H9 (cell line): ENCODE measurements around the gene MEF2A. TPM values are rescaled to one million over a fixed set of nuclear protein-coding genes. Genes with fewer than 3 reads are reported as not detected.

ENCODE experiments used
- DNase-seq: peaks from one replicate; pipeline ENCODE4 v3.0.0-alpha.2; 2017
- H2AFZ ChIP-seq: one replicate; pipeline ENCODE4 v1.6.1; 2013; ENCODE audit warnings: mild to moderate bottlenecking, low read length, control low read depth, moderate library complexity
- H2AK5ac ChIP-seq: 2 replicates; pipeline ENCODE4 v1.6.1; 2013; ENCODE audit warnings: low read length, control low read depth, mixed read lengths; ENCODE audit not compliant: insufficient read length
- H2BK120ac ChIP-seq: one replicate; pipeline ENCODE4 v1.6.1; 2013; ENCODE audit warnings: low read depth, mild to moderate bottlenecking, low read length, control low read depth, inconsistent platforms; ENCODE audit not compliant: poor library complexity, severe bottlenecking
- H2BK12ac ChIP-seq: 2 replicates; pipeline ENCODE4 v1.6.1; 2013; ENCODE audit warnings: low read length, control low read depth, mixed read lengths, low read depth; ENCODE audit not compliant: insufficient read length
- H2BK15ac ChIP-seq: 2 replicates; pipeline ENCODE4 v1.6.1; 2013; ENCODE audit warnings: low read depth, low read length, control low read depth
- H2BK20ac ChIP-seq: one replicate; pipeline ENCODE4 v1.6.1; 2013; ENCODE audit warnings: low read depth, mild to moderate bottlenecking, low read length, control low read depth, inconsistent platforms; ENCODE audit not compliant: poor library complexity, severe bottlenecking
- H2BK5ac ChIP-seq: 2 replicates; pipeline ENCODE4 v1.6.1; 2013; ENCODE audit warnings: low read length, control low read depth, mixed read lengths; ENCODE audit not compliant: insufficient read length
- H3K14ac ChIP-seq: 2 replicates; pipeline ENCODE4 v1.6.1; 2013; ENCODE audit warnings: low read length, control low read depth; ENCODE audit not compliant: insufficient read depth
- H3K18ac ChIP-seq: 2 replicates; pipeline ENCODE4 v1.6.1; 2013; ENCODE audit warnings: low read depth, mild to moderate bottlenecking, mixed read lengths, low read length, control low read depth; ENCODE audit not compliant: insufficient read length
- H3K23ac ChIP-seq: 2 replicates; pipeline ENCODE4 v1.6.1; 2013; ENCODE audit warnings: low read length, control low read depth, mixed read lengths, low read depth; ENCODE audit not compliant: insufficient read length
- H3K23me2 ChIP-seq: 2 replicates; pipeline ENCODE4 v1.6.1; 2013; ENCODE audit warnings: low read depth, mild to moderate bottlenecking, mixed read lengths, low read length, control low read depth; ENCODE audit not compliant: insufficient read length, poor library complexity, severe bottlenecking
- H3K27ac ChIP-seq: 2 replicates; pipeline ENCODE4 v1.5.1; 2013; ENCODE audit warnings: low read length, control low read depth, mixed read lengths, low read depth; ENCODE audit not compliant: insufficient read length
- H3K27me3 ChIP-seq: 2 replicates; pipeline ENCODE4 v1.6.1; 2013; ENCODE audit warnings: low read length, control low read depth, inconsistent platforms; ENCODE audit not compliant: insufficient read depth
- H3K4ac ChIP-seq: 2 replicates; pipeline ENCODE4 v1.6.1; 2013; ENCODE audit warnings: low read depth, mild to moderate bottlenecking, control low read depth, inconsistent platforms, low read length, moderate library complexity
- H3K4me1 ChIP-seq: 2 replicates; pipeline ENCODE4 v1.6.1; 2013; ENCODE audit warnings: low read length, control low read depth, inconsistent platforms; ENCODE audit not compliant: insufficient read depth
- H3K4me2 ChIP-seq: 2 replicates; pipeline ENCODE4 v1.6.1; 2013; ENCODE audit warnings: low read length, control low read depth, mixed read lengths; ENCODE audit not compliant: insufficient read length, insufficient read depth
- H3K56ac ChIP-seq: 2 replicates; pipeline ENCODE4 v1.6.1; 2013; ENCODE audit warnings: low read depth, mild to moderate bottlenecking, mixed read lengths, low read length, control low read depth; ENCODE audit not compliant: insufficient read length
- H3K79me1 ChIP-seq: 2 replicates; pipeline ENCODE4 v1.6.1; 2013; ENCODE audit warnings: low read depth, mild to moderate bottlenecking, moderate library complexity, low read length, control low read depth, inconsistent platforms; ENCODE audit not compliant: insufficient read depth, poor library complexity, severe bottlenecking
- H3K79me2 ChIP-seq: 2 replicates; pipeline ENCODE4 v1.6.1; 2013; ENCODE audit warnings: low read length, control low read depth, inconsistent platforms; ENCODE audit not compliant: insufficient read depth
- H3K9ac ChIP-seq: 2 replicates; pipeline ENCODE4 v1.6.1; 2013; ENCODE audit warnings: low read length, control low read depth, mixed read lengths; ENCODE audit not compliant: insufficient read length; ENCODE audit errors: extremely low read depth
- H3K9me3 ChIP-seq: one replicate; pipeline ENCODE4 v1.6.1; 2013; ENCODE audit warnings: low read depth, low read length, inconsistent platforms; ENCODE audit not compliant: control insufficient read depth
- H3T11ph ChIP-seq: one replicate; pipeline ENCODE4 v1.6.1; 2013; ENCODE audit warnings: mild to moderate bottlenecking, low read length, control low read depth, inconsistent platforms
- H4K20me1 ChIP-seq: one replicate; pipeline ENCODE4 v1.6.1; 2013; ENCODE audit not compliant: control insufficient read depth, insufficient read length, insufficient read depth
- H4K5ac ChIP-seq: 2 replicates; pipeline ENCODE4 v1.6.1; 2013; ENCODE audit warnings: low read depth, mild to moderate bottlenecking, mixed read lengths, low read length, control low read depth; ENCODE audit not compliant: insufficient read length
- H4K8ac ChIP-seq: replicated peaks from 2 replicates; pipeline ENCODE4 v1.6.1; 2013; ENCODE audit warnings: low read length, control low read depth, mixed read lengths, low read depth; ENCODE audit not compliant: insufficient read length
- H4K91ac ChIP-seq: 2 replicates; pipeline ENCODE4 v1.6.1; 2013; ENCODE audit warnings: low read depth, mild to moderate bottlenecking, moderate library complexity, mixed read lengths, low read length, control low read depth; ENCODE audit not compliant: insufficient read length
- H3K27ac Mint-ChIP-seq, 3 experiments: 2 replicates in 2 of 3; 3 replicates in 1 of 3; pipeline ENCODE4 v1.8.0; 2020 to 2021; ENCODE audit warnings: mixed read lengths in 3 of 3, mild to moderate bottlenecking in 1 of 3, moderate library complexity in 1 of 3
- H3K27me3 Mint-ChIP-seq: 2 replicates; pipeline ENCODE4 v1.8.0; 2021; ENCODE audit warnings: low read depth, mild to moderate bottlenecking, moderate library complexity, mixed read lengths
- H3K36me3 Mint-ChIP-seq, 3 experiments: 2 replicates in 2 of 3; 3 replicates in 1 of 3; pipeline ENCODE4 v1.8.0; 2020 to 2021; ENCODE audit warnings: low read depth in 3 of 3, mixed read lengths in 3 of 3; ENCODE audit not compliant: insufficient read depth in 1 of 3
- H3K4me1 Mint-ChIP-seq, 2 experiments: 2 replicates each; pipeline ENCODE4 v1.8.0; 2020; ENCODE audit warnings: mixed read lengths in 2 of 2
- H3K4me3 Mint-ChIP-seq, 2 experiments: 2 replicates in 1 of 2; 3 replicates in 1 of 2; pipeline ENCODE4 v1.8.0; 2020 to 2021; ENCODE audit warnings: mild to moderate bottlenecking in 2 of 2, mixed read lengths in 2 of 2, moderate library complexity in 1 of 2
- H3K9me3 Mint-ChIP-seq, 2 experiments: 2 replicates in 1 of 2; 3 replicates in 1 of 2; pipeline ENCODE4 v1.8.0; 2020; ENCODE audit warnings: mild to moderate bottlenecking in 2 of 2, mixed read lengths in 2 of 2, moderate library complexity in 1 of 2
- WGBS: extraction: QIAGEN DNeasy Blood & Tissue Kit; methylation state at CpG from one replicate; pipeline ENCODE4 v1.1.7; 2013; ENCODE audit warnings: missing lambda C conversion rate, low lambda C conversion rate, mixed read lengths; ENCODE audit not compliant: insufficient read length; ENCODE audit errors: extremely low coverage; 5-methylcytosine and 5-hydroxymethylcytosine counted together
- total RNA-seq: library from RNA; stranded (reverse); gene quantifications from 2 replicates; pipeline ENCODE4 v1.2.1, GENCODE V29; 2021
- TF ChIP-seq, protein P1 (sequence below): fragments of 200-600 bp; sonication (generic); conservative IDR thresholded peaks from 3 replicates; pipeline ENCODE4 v1.8.0; 2021; ENCODE audit warnings: antibody characterized with exemption, mild to moderate bottlenecking

The MEF2A gene
- total RNA-seq, 1 experiment from 2014 or later: 20.7 TPM

DNA sequence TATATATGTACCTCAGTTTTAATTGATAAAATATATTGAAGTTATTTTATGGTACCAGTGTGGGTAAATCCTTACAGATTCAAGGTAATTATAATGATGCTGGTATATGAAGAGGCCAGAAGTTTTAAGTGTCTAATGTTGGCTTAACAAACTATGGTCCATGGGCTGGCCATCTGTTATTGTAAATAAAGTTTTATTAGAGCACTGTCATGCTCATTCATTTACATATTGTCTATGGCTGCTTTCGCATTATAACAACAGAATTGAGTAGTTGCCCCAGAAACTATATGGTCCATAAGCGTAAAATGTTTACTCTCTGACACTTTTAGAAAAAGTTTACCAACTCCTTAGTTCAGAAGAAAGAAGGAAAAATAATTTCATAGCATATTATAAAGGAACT is 67.9 kb downstream of the MEF2A start:
- Histone ChIP-seq H3K27ac (no peak overlapping the region), H3K79me2 (no peaks in the 10 kb centered on the region), H3K79me1 (no peaks in the 10 kb centered on the region), H3T11ph (no peak overlapping the region), H3K14ac (no peak overlapping the region), H2BK15ac (no peak overlapping the region), H2BK20ac (no peak overlapping the region), H2AK5ac (no peak overlapping the region), H2BK5ac (no peak overlapping the region), H4K8ac (no peak overlapping the region), H3K9me3 (no peaks in the 10 kb centered on the region), H3K23me2 (no peaks in the 10 kb centered on the region), H4K5ac (no peak overlapping the region), H4K91ac (no peak overlapping the region), H3K9ac (no peak overlapping the region), H2AFZ (no peak overlapping the region), H2BK120ac (no peak overlapping the region), H3K27me3 (no peaks in the 10 kb centered on the region), H3K23ac (no peak overlapping the region), H4K20me1 (no peaks in the 10 kb centered on the region), H3K4me2 (no peak overlapping the region), H3K18ac (no peak overlapping the region), H3K4me1 (peaks cover 3% of the 10 kb centered on the region; the same call in 1 of the 2 replicates), H2BK12ac (no peak overlapping the region), H3K4ac (no peak overlapping the region), H3K56ac (no peak overlapping the region)
- Mint-ChIP-seq H3K4me1 (peaks cover 32 to 35% of the 10 kb centered on the region in 2 experiments), H3K36me3 (peaks cover 20 to 40% (median 20%) of the 10 kb centered on the region in 3 experiments), H3K9me3 (peaks cover 5 to 7% of the 10 kb centered on the region in 2 experiments; a peak in 3 of 5 replicates), H3K27me3 (no peaks in the 10 kb centered on the region), H3K27ac (no peak overlapping the region), H3K4me3 (no peak overlapping the region)
- no peak for DNase-seq
- TF ChIP-seq, protein P1, sequence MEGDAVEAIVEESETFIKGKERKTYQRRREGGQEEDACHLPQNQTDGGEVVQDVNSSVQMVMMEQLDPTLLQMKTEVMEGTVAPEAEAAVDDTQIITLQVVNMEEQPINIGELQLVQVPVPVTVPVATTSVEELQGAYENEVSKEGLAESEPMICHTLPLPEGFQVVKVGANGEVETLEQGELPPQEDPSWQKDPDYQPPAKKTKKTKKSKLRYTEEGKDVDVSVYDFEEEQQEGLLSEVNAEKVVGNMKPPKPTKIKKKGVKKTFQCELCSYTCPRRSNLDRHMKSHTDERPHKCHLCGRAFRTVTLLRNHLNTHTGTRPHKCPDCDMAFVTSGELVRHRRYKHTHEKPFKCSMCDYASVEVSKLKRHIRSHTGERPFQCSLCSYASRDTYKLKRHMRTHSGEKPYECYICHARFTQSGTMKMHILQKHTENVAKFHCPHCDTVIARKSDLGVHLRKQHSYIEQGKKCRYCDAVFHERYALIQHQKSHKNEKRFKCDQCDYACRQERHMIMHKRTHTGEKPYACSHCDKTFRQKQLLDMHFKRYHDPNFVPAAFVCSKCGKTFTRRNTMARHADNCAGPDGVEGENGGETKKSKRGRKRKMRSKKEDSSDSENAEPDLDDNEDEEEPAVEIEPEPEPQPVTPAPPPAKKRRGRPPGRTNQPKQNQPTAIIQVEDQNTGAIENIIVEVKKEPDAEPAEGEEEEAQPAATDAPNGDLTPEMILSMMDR: no peak
- WGBS: no CpG with 5 or more reads among the region's 2 CpGs
